CD4-positive, alpha-beta memory T cell (primary cell): Measurements from ENCODE around the gene KRTAP1-3. TPM values are rescaled to one million over a fixed set of nuclear protein-coding genes. Genes with fewer than 3 reads are reported as not detected.

Experiments used
- CTCF ChIA-PET: fragments of 350-600 bp; sonication (Branson Sonifier 250); formaldehyde crosslinking; loops from one replicate; lab custom pipeline; 2021; ENCODE audit warnings: inconsistent platforms; ENCODE audit not compliant: partially characterized antibody; lab: Charles Lee
- POLR2A ChIA-PET: fragments of 350-600 bp; sonication (Branson Sonifier 250); formaldehyde crosslinking; loops from one replicate; lab custom pipeline; 2021; ENCODE audit not compliant: partially characterized antibody; lab: Charles Lee
- DNase-seq, 5 donors: peaks; one replicate each; pipeline versions ENCODE4 v3.0.0 to v3.0.0-alpha.2; 2020 to 2022; ENCODE audit warnings: mixed read lengths in 1 of 5
- H3K27ac ChIP-seq: one replicate; pipeline ENCODE4 v1.7.0; 2013; ENCODE audit warnings: low read depth, low read length
- H3K27me3 ChIP-seq: 2 replicates; pipeline ENCODE4 v1.7.0; 2013; ENCODE audit warnings: mild to moderate bottlenecking, low read length, moderate library complexity; ENCODE audit not compliant: insufficient read depth
- H3K36me3 ChIP-seq: 2 replicates; pipeline ENCODE4 v1.7.0; 2013; ENCODE audit warnings: mild to moderate bottlenecking, low read length, moderate library complexity; ENCODE audit not compliant: insufficient read depth
- H3K4me1 ChIP-seq: 2 replicates; pipeline ENCODE4 v1.7.0; 2013; ENCODE audit warnings: mild to moderate bottlenecking, low read length, moderate library complexity; ENCODE audit not compliant: insufficient read depth
- H3K4me3 ChIP-seq, 2 donors: one replicate each; pipeline ENCODE4 v1.7.0; 2013; ENCODE audit warnings: low read length in 2 of 2, mild to moderate bottlenecking in 1 of 2
- H3K9me3 ChIP-seq, 2 donors: one replicate each; pipeline ENCODE4 v1.7.0; 2013; ENCODE audit warnings: low read length in 2 of 2, control low read depth in 1 of 2; ENCODE audit not compliant: control insufficient read depth in 1 of 2
- H3K27ac Mint-ChIP-seq, 7 donors: one replicate each; pipeline ENCODE4 v1.8.0; 2020 to 2021; ENCODE audit warnings: mixed read lengths in 7 of 7, mild to moderate bottlenecking in 6 of 7, inconsistent platforms in 3 of 7, moderate library complexity in 3 of 7
- H3K27me3 Mint-ChIP-seq, 2 donors: one replicate each; pipeline ENCODE4 v1.8.0; 2020 to 2021; ENCODE audit warnings: mixed read lengths in 2 of 2
- H3K36me3 Mint-ChIP-seq, 2 donors: one replicate each; pipeline ENCODE4 v1.8.0; 2020 to 2021; ENCODE audit warnings: mixed read lengths in 2 of 2, inconsistent platforms in 1 of 2, mild to moderate bottlenecking in 1 of 2
- H3K4me1 Mint-ChIP-seq, 4 donors: one replicate each; pipeline ENCODE4 v1.8.0; 2020 to 2021; ENCODE audit warnings: mixed read lengths in 4 of 4, mild to moderate bottlenecking in 1 of 4
- H3K4me3 Mint-ChIP-seq, 8 donors: one replicate each; pipeline ENCODE4 v1.8.0; 2020 to 2021; ENCODE audit warnings: mixed read lengths in 8 of 8, mild to moderate bottlenecking in 7 of 8, moderate library complexity in 6 of 8, inconsistent platforms in 3 of 8
- H3K9me3 Mint-ChIP-seq, 8 donors: one replicate each; pipeline ENCODE4 v1.8.0; 2020 to 2021; ENCODE audit warnings: mixed read lengths in 8 of 8, mild to moderate bottlenecking in 5 of 8, inconsistent platforms in 3 of 8, moderate library complexity in 1 of 8
- intact Hi-C: fragments of 100-400 bp; cut with micrococcal nuclease; formaldehyde crosslinking; loops from one replicate; pipeline ENCODE4 v1.15.1; 2023
- polyA plus RNA-seq, 2 donors: library from polyadenylated mRNA; unstranded; fragments of 300-500 nt; fragmentation: Illumina TruSeq; gene quantifications; one replicate each; pipeline ENCODE4 v1.2.3, GENCODE V29; 2021
- total RNA-seq, 2 experiments: library from RNA; stranded (reverse); gene quantifications; one replicate each; pipeline ENCODE4 v1.2.3, GENCODE V29; 2021

The KRTAP1-3 gene
- total and polyA plus RNA-seq, 4 experiments from 2014 or later, result not detected

- Histone ChIP-seq H3K27ac (no peak within 1 kb of the TSS), H3K4me1 (no peaks in the 10 kb centered on the region), H3K4me3 (no peak within 1 kb of the TSS), H3K36me3 (no peaks in the 10 kb centered on the region), H3K9me3 (no peaks in the 10 kb centered on the region), H3K27me3 (no peaks in the 10 kb centered on the region)
- intact Hi-C loops, result no loop called here
- H3K36me3 Mint-ChIP-seq, result no peaks in the 10 kb centered on the region
- peaks cover 18 to 23% of the 10 kb centered on the region in 2 donors for H3K27me3 Mint-ChIP-seq
- no peaks in the 10 kb centered on the region for H3K9me3 Mint-ChIP-seq
- no peak within 1 kb of the TSS for H3K4me3 Mint-ChIP-seq
- POLR2A ChIA-PET, result no interaction called here
- no peak within 1 kb of the TSS for H3K27ac Mint-ChIP-seq
- peak in 1 of 5 donors; percentile 15 for DNase-seq
- H3K4me1 Mint-ChIP-seq, result no peaks in the 10 kb centered on the region
- CTCF ChIA-PET, result no interaction called here
These were observed 4.9 kb downstream of the KRTAP1-3 start, which contains the start of gene KRTAP1-4 for GRCh38 chr17:41029633-41030245. Gene KRTAP1-4 (minus strand): TSS chr17:41030195. CDS start chr17:41030078, 117 bp downstream.

GRCh38 chr17:41026715-41027471, 7.8 kb downstream of the KRTAP1-3 start, which contains the start of gene KRTAP1-5:
Gene KRTAP1-5 (minus strand): TSS chr17:41027208. CDS start chr17:41027155, 53 bp downstream.
- ChIA-PET CTCF (no interaction called here), POLR2A (no interaction called here)
- Mint-ChIP-seq H3K9me3 (no peaks in the 10 kb centered on the region), H3K36me3 (no peaks in the 10 kb centered on the region), H3K27ac (no peak within 1 kb of the TSS), H3K4me1 (no peaks in the 10 kb centered on the region), H3K27me3 (peaks cover 17 to 25% of the 10 kb centered on the region in 2 donors), H3K4me3 (no peak within 1 kb of the TSS)
- Histone ChIP-seq H3K9me3 (no peaks in the 10 kb centered on the region), H3K36me3 (no peaks in the 10 kb centered on the region), H3K27me3 (no peaks in the 10 kb centered on the region), H3K4me3 (no peak within 1 kb of the TSS), H3K4me1 (no peaks in the 10 kb centered on the region), H3K27ac (no peak within 1 kb of the TSS)
- intact Hi-C loops, result no loop called here
- DNase-seq, result no peak

GRCh38 chr17:41024697-41025096, 10.0 kb downstream of the KRTAP1-3 start:
- ChIA-PET CTCF (no interaction called here), POLR2A (no interaction called here)

GRCh38 chr17:41020336-41020735, 14.3 kb downstream of the KRTAP1-3 start:
- no peak overlapping the region for H3K27ac ChIP-seq
- H3K4me1 ChIP-seq, result no peaks in the 10 kb centered on the region
- no peaks in the 10 kb centered on the region for H3K9me3 ChIP-seq
- no peaks in the 10 kb centered on the region for H3K27me3 ChIP-seq
- Mint-ChIP-seq H3K9me3 (peaks cover 0 to 6% (median 3%) of the 10 kb centered on the region in 8 donors), H3K27me3 (peaks cover 7 to 10% of the 10 kb centered on the region in 2 donors), H3K36me3 (no peaks in the 10 kb centered on the region), H3K4me3 (no peak overlapping the region), H3K4me1 (no peaks in the 10 kb centered on the region), H3K27ac (no peak overlapping the region)
- no peaks in the 10 kb centered on the region for H3K36me3 ChIP-seq
- no peak overlapping the region for H3K4me3 ChIP-seq
- ChIA-PET CTCF (no interaction called here), POLR2A (no interaction called here)
- intact Hi-C loops, result no loop called here
- no peak for DNase-seq

More at GRCh38 chr17:41024697-41025096, 10.0 kb downstream of the KRTAP1-3 start:
- intact Hi-C loops, result no loop called here
- no peaks in the 10 kb centered on the region for H3K9me3 ChIP-seq
- no peak overlapping the region for H3K27ac ChIP-seq
- H3K27ac Mint-ChIP-seq, result no peak overlapping the region
- no peak for DNase-seq
- H3K4me1 ChIP-seq, result no peaks in the 10 kb centered on the region
- H3K9me3 Mint-ChIP-seq, result peaks cover 0 to 6% (median 3%) of the 10 kb centered on the region in 8 donors
- peaks cover 14 to 16% of the 10 kb centered on the region in 2 donors for H3K27me3 Mint-ChIP-seq
- no peaks in the 10 kb centered on the region for H3K36me3 Mint-ChIP-seq
- H3K36me3 ChIP-seq, result no peaks in the 10 kb centered on the region
- H3K27me3 ChIP-seq, result no peaks in the 10 kb centered on the region
- no peak overlapping the region for H3K4me3 Mint-ChIP-seq
- no peak overlapping the region for H3K4me3 ChIP-seq
- no peaks in the 10 kb centered on the region for H3K4me1 Mint-ChIP-seq

- no peak overlapping the region for H3K4me3 Mint-ChIP-seq
- no peaks in the 10 kb centered on the region for H3K36me3 ChIP-seq
- H3K9me3 Mint-ChIP-seq, result peaks cover 0 to 6% (median 3%) of the 10 kb centered on the region in 8 donors
- no peaks in the 10 kb centered on the region for H3K36me3 Mint-ChIP-seq
- H3K27me3 Mint-ChIP-seq, result peaks cover 8 to 10% of the 10 kb centered on the region in 2 donors
- no peaks in the 10 kb centered on the region for H3K4me1 ChIP-seq
- intact Hi-C loops, result no loop called here
- no peaks in the 10 kb centered on the region for H3K27me3 ChIP-seq
- ChIA-PET CTCF (no interaction called here), POLR2A (no interaction called here)
- no peak for DNase-seq
- no peak overlapping the region for H3K27ac Mint-ChIP-seq
- no peaks in the 10 kb centered on the region for H3K4me1 Mint-ChIP-seq
- no peak overlapping the region for H3K27ac ChIP-seq
- no peak overlapping the region for H3K4me3 ChIP-seq
- H3K9me3 ChIP-seq, result no peaks in the 10 kb centered on the region
These were observed 15.3 kb downstream of the KRTAP1-3 start for GRCh38 chr17:41019415-41019814.

GRCh38 chr17:41018541-41018940, 16.1 kb downstream of the KRTAP1-3 start:
- H3K4me3 Mint-ChIP-seq, result no peak overlapping the region
- no peak overlapping the region for H3K4me3 ChIP-seq
- H3K36me3 ChIP-seq, result no peaks in the 10 kb centered on the region
- no peaks in the 10 kb centered on the region for H3K4me1 ChIP-seq
- H3K4me1 Mint-ChIP-seq, result no peaks in the 10 kb centered on the region
- no peak overlapping the region for H3K27ac ChIP-seq
- CTCF ChIA-PET, result no interaction called here
- peaks cover 7 to 8% of the 10 kb centered on the region in 2 donors for H3K27me3 Mint-ChIP-seq
- no peak for DNase-seq
- H3K36me3 Mint-ChIP-seq, result no peaks in the 10 kb centered on the region
- peaks cover 0 to 6% (median 3%) of the 10 kb centered on the region in 8 donors for H3K9me3 Mint-ChIP-seq
- no peaks in the 10 kb centered on the region for H3K9me3 ChIP-seq
- no peaks in the 10 kb centered on the region for H3K27me3 ChIP-seq
- peak overlapping the region in 1 of 7 donors; percentile 66 for H3K27ac Mint-ChIP-seq
- POLR2A ChIA-PET, result no interaction called here
- intact Hi-C loops, result no loop called here

GRCh38 chr17:41016578-41017215, 18.0 kb downstream of the KRTAP1-3 start:
- no peaks in the 10 kb centered on the region for H3K27me3 ChIP-seq
- H3K9me3 Mint-ChIP-seq, result peaks cover 0 to 5% (median 3%) of the 10 kb centered on the region in 8 donors
- intact Hi-C loops, result no loop called here
- no peak overlapping the region for H3K4me3 Mint-ChIP-seq
- no peaks in the 10 kb centered on the region for H3K4me1 ChIP-seq
- ChIA-PET POLR2A (no interaction called here), CTCF (no interaction called here)
- no peaks in the 10 kb centered on the region for H3K9me3 ChIP-seq
- peaks cover 7 to 8% of the 10 kb centered on the region in 2 donors for H3K27me3 Mint-ChIP-seq
- no peak overlapping the region for H3K4me3 ChIP-seq
- H3K36me3 ChIP-seq, result no peaks in the 10 kb centered on the region
- H3K27ac ChIP-seq, result no peak overlapping the region
- H3K4me1 Mint-ChIP-seq, result no peaks in the 10 kb centered on the region
- no peaks in the 10 kb centered on the region for H3K36me3 Mint-ChIP-seq
- no peak for DNase-seq
- no peak overlapping the region for H3K27ac Mint-ChIP-seq
